Measurements from ENCODE around the gene DDAH1. TPM values are rescaled to one million over a fixed set of nuclear protein-coding genes. Genes with fewer than 3 reads are reported as not detected.

The DDAH1 gene
- total and polyA plus RNA-seq, 11 donors, result 5.7 to 33.9 (median 16.1) TPM

DNA sequence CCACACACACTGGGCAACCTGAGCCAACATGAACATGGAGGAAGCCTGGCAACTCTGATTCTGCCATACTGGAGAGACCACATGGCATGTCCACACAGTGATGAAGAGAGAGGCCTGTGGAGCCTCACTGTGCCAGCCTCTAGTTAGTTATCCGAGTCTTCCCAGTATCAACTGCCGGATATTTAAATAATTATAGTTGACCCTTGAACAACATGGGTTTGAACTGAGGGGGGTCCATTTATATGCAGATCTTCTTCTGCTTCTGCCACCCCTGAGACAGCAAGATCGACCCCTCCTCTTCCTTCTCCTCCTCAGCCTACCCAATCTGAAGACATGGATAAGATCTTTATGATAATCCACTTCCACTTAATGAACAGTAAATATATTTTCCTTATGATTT, 27.8 kb downstream of the DDAH1 start:
- no peak for TF ChIP-seq POLR2A (IDR thresholded peaks at IDR 0.05)
- TF ChIP-seq, protein P1, sequence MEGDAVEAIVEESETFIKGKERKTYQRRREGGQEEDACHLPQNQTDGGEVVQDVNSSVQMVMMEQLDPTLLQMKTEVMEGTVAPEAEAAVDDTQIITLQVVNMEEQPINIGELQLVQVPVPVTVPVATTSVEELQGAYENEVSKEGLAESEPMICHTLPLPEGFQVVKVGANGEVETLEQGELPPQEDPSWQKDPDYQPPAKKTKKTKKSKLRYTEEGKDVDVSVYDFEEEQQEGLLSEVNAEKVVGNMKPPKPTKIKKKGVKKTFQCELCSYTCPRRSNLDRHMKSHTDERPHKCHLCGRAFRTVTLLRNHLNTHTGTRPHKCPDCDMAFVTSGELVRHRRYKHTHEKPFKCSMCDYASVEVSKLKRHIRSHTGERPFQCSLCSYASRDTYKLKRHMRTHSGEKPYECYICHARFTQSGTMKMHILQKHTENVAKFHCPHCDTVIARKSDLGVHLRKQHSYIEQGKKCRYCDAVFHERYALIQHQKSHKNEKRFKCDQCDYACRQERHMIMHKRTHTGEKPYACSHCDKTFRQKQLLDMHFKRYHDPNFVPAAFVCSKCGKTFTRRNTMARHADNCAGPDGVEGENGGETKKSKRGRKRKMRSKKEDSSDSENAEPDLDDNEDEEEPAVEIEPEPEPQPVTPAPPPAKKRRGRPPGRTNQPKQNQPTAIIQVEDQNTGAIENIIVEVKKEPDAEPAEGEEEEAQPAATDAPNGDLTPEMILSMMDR (IDR thresholded peaks at IDR 0.05), result no peak
- Histone ChIP-seq H3K4me1 (peaks cover 0 to 32% (median 7%) of the 10 kb centered on the region in 12 donors), H3K36me3 (no peaks in the 10 kb centered on the region), H3K4me3 (no peak overlapping the region), H3K27ac (no peak overlapping the region), H3K27me3 (no peaks in the 10 kb centered on the region), H3K9me3 (no peaks in the 10 kb centered on the region)
- WGBS, 4 donors, result 94 to 98% (median 94%) methylated on average over 3 of the region's 3 CpGs
- DNase-seq (no peak), ATAC-seq (no peak)
- intact Hi-C loops (cut with DNase I), result no loop called here

DNA sequence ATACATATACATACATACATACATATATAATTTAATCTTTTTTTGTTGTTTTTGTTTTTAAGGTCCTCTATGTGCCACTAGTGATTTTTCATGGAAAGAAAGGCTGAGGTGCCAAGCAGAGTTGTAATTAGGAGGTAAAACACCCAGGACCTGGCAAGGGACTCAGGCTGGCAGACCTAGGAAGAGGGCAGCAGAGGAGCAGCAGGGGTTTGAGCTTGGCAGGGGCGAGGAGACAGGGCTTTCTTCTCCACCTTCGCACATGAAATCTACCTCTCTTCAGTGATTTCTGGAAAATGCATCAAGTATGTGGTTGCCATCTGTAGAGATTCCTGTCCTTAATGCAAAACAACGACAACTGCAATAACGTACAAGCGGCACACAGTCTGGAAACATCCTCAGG, 31.9 kb downstream of the DDAH1 start:
- no peak for ATAC-seq
- Histone ChIP-seq H3K27me3 (no peaks in the 10 kb centered on the region), H3K27ac (no peak overlapping the region), H3K4me1 (peaks cover 0 to 6% (median 0%) of the 10 kb centered on the region in 12 donors), H3K4me3 (no peak overlapping the region), H3K36me3 (no peaks in the 10 kb centered on the region), H3K9me3 (peaks cover 0 to 6% (median 0%) of the 10 kb centered on the region in 12 donors)
- 81 to 97% (median 90%) methylated on average over 5 of the region's 5 CpGs for WGBS, 4 donors
- TF ChIP-seq, protein P1 (IDR thresholded peaks at IDR 0.05), result no peak
- TF ChIP-seq POLR2A (IDR thresholded peaks at IDR 0.05), result no peak
- intact Hi-C loops (cut with DNase I), result no loop called here
- DNase-seq, result no peak

DNA sequence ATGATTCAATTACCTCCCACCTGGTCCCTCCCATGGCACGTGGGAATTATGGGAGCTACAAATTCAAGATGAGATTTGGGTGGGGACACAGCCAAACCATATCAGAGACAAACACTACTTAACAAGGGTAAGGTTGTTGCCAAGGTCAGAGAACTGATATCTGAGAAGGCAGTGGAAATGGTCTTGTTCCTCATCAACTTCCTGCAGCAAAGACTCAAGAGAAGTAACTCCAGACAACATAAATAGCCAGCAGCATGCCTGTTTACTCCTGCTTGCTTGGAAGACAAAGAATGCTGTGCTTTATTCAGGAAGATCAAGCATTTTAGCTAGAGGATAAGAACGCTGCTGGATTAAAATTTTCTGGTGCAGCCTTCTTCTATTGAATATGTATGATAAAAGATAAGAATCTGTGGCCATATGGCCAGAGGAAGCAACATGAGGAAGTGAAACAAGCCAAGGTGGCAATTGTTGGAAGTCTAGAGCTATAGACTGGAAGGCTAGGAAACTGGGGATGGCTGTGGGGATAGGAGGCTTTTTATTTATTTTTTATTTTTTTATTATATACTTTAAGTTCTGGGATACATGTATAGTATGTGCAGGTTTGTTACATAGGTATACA, 36.4 kb downstream of the DDAH1 start:
- no peak for DNase-seq
- Histone ChIP-seq H3K4me3 (no peak overlapping the region), H3K36me3 (no peaks in the 10 kb centered on the region), H3K9me3 (peaks cover 0 to 6% (median 0%) of the 10 kb centered on the region in 12 donors), H3K27ac (no peak overlapping the region), H3K27me3 (no peaks in the 10 kb centered on the region), H3K4me1 (peaks cover 0 to 14% (median 0%) of the 10 kb centered on the region in 12 donors)
- intact Hi-C loops (cut with DNase I), result no loop called here
- no peak for ATAC-seq
- 68 to 82% (median 70%) methylated on average over 2 of the region's 2 CpGs for WGBS, 4 donors
- TF ChIP-seq POLR2A (IDR thresholded peaks at IDR 0.05), result no peak
- TF ChIP-seq, protein P1 (IDR thresholded peaks at IDR 0.05), result no peak

DNA sequence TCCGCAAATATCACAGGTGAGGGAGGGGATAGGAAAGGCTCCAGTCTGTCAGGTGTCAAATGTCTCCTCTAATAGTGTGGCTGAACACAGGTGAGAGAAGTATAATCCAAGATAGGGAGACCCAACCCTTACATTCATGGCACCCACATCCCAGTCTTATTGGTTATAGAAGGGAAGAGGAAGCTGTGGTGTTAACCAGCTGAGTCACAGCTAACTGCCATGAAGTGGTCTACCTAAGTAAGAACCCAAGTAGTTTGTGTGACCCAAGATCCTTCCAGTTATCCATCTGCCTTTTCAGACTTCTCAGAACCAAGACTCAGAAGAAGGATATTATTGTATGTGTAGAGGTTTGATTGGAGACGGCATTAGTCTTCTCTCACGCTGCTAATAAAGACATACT, 37.1 kb downstream of the DDAH1 start:
- Histone ChIP-seq H3K36me3 (no peaks in the 10 kb centered on the region), H3K27me3 (no peaks in the 10 kb centered on the region), H3K4me1 (peaks cover 0 to 14% (median 0%) of the 10 kb centered on the region in 12 donors), H3K27ac (no peak overlapping the region), H3K4me3 (no peak overlapping the region), H3K9me3 (peaks cover 0 to 9% (median 0%) of the 10 kb centered on the region in 12 donors)
- DNase-seq (no peak), ATAC-seq (no peak)
- TF ChIP-seq POLR2A (IDR thresholded peaks at IDR 0.05), result no peak
- TF ChIP-seq, protein P1 (IDR thresholded peaks at IDR 0.05), result no peak
- intact Hi-C loops (cut with DNase I), result no loop called here
- 90 to 98% (median 96%) methylated on average over 3 of the region's 3 CpGs for WGBS, 4 donors

Measured in heart left ventricle (tissue), 16 donors.